ENCODE results near the gene KIF19. TPM values are rescaled to one million over a fixed set of nuclear protein-coding genes. Genes with fewer than 3 reads are reported as not detected.
"Not testable (repeated sequence)": the region's sequence is repeated elsewhere in the genome, so short reads cannot be mapped to it uniquely, and the experiment has no call there.

KIF19 gene
- total RNA-seq, 2 experiments from 2014 or later, result 0.81 to 1.1 TPM

DNA sequence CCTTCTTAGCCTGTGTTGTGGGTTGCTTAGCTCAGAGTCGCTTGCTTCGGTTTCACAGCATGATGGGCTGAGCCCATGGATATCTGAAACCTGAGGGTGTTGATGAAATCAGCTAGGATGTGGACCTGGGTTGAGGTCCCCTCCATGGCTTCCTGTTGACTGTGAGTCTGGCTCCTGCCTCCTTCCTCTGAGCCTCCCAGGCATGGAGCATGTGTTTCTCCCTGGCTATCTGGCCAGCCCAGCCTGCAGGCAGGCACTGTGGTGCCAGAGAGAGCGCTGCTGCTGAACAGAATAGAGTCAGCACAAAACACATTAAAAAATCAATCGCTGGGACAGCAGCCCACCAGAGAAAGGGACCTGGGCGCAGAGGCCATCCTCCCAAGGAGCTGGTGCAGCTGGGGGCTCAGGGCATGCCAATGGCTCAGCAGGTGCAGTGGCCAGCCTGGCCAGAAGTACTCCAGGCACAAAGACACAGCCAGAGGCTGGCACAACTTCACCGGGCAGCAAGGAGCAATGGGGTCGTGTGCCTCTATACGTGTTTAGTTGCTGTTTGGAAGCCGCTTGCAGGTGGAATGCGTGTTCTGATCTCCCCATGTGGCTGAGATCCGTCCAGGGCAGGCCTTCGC lies 77.6 kb downstream of the KIF19 start:
- no peaks in the 10 kb centered on the region for H3K27me3 ChIP-seq (ENCODE audit: control insufficient read depth in 1 of 2, insufficient read depth in 2 of 2, low read length in 2 of 2)
- CTCF ChIA-PET, result no interaction called here
- Mint-ChIP-seq H3K27ac (no peak overlapping the region), H3K4me1 (ENCODE audit: low read depth) (no peaks in the 10 kb centered on the region), H3K9me3 (no peaks in the 10 kb centered on the region), H3K36me3 (ENCODE audit: low read depth) (no peaks in the 10 kb centered on the region), H3K27me3 (peaks cover 4% of the 10 kb centered on the region), H3K4me3 (no peak overlapping the region)
- TF ChIP-seq, protein P1, sequence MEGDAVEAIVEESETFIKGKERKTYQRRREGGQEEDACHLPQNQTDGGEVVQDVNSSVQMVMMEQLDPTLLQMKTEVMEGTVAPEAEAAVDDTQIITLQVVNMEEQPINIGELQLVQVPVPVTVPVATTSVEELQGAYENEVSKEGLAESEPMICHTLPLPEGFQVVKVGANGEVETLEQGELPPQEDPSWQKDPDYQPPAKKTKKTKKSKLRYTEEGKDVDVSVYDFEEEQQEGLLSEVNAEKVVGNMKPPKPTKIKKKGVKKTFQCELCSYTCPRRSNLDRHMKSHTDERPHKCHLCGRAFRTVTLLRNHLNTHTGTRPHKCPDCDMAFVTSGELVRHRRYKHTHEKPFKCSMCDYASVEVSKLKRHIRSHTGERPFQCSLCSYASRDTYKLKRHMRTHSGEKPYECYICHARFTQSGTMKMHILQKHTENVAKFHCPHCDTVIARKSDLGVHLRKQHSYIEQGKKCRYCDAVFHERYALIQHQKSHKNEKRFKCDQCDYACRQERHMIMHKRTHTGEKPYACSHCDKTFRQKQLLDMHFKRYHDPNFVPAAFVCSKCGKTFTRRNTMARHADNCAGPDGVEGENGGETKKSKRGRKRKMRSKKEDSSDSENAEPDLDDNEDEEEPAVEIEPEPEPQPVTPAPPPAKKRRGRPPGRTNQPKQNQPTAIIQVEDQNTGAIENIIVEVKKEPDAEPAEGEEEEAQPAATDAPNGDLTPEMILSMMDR (IDR thresholded peaks at IDR 0.05), result no peak
- no peak overlapping the region for H3K4me3 ChIP-seq (ENCODE audit: low read length)
- ATAC-seq (ENCODE audit: poor library complexity) (no peak), DNase-seq (no peak)
- POLR2A ChIA-PET, result interaction anchor here (0.6 kb wide), 1 partner anchor 10 kb away, joined by 3 read pairs; no protein-coding TSS in a partner anchor
- H3K36me3 ChIP-seq (ENCODE audit: insufficient read depth, low read length), result no peaks in the 10 kb centered on the region
- intact Hi-C loops (cut with DNase I, micrococcal nuclease), result no loop called here
- no peaks in the 10 kb centered on the region for H3K4me1 ChIP-seq (ENCODE audit: insufficient read depth, low read length)
- H3K27ac ChIP-seq (ENCODE audit: low read depth in 1 of 2, low read length in 2 of 2), result no peak overlapping the region
- H3K9me3 ChIP-seq (ENCODE audit: control insufficient read depth in 1 of 2, insufficient read depth in 1 of 2, low read length in 2 of 2), result no peaks in the 10 kb centered on the region

DNA sequence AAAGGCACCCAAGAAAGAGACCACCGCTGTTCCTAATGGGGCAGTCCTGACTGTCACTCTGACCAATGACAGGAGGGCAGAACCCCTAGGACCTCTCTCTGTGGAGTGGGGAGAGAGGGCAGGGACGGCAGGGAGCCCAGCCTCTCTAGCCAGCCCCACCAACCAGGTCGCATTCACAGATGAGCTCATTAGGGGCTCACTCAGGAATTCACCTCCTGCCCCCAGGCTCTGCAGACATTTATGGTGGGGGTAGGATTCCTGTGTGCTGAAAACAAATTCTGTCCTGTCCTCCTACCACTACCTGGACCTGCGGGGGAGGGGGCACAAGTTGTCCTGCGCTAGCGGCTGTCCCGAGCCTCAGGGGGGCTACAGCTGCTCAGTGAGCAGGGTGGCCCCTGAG lies 78.2 kb downstream of the KIF19 start:
- H3K27me3 ChIP-seq (ENCODE audit: control insufficient read depth in 1 of 2, insufficient read depth in 2 of 2, low read length in 2 of 2), result no peaks in the 10 kb centered on the region
- H3K4me3 ChIP-seq (ENCODE audit: low read length), result no peak overlapping the region
- H3K4me3 Mint-ChIP-seq, result no peak overlapping the region
- intact Hi-C loops (cut with DNase I, micrococcal nuclease), result no loop called here
- H3K27ac Mint-ChIP-seq, result no peak overlapping the region
- H3K9me3 Mint-ChIP-seq, result no peaks in the 10 kb centered on the region
- ChIA-PET POLR2A (no interaction called here), CTCF (no interaction called here)
- DNase-seq, result no peak
- TF ChIP-seq, protein P1 (IDR thresholded peaks at IDR 0.05), result no peak
- no peaks in the 10 kb centered on the region for H3K4me1 ChIP-seq (ENCODE audit: insufficient read depth, low read length)
- no peaks in the 10 kb centered on the region for H3K9me3 ChIP-seq (ENCODE audit: control insufficient read depth in 1 of 2, insufficient read depth in 1 of 2, low read length in 2 of 2)
- no peak for ATAC-seq (ENCODE audit: poor library complexity)
- H3K27ac ChIP-seq (ENCODE audit: low read depth in 1 of 2, low read length in 2 of 2), result no peak overlapping the region
- H3K36me3 Mint-ChIP-seq (ENCODE audit: low read depth), result no peaks in the 10 kb centered on the region
- H3K36me3 ChIP-seq (ENCODE audit: insufficient read depth, low read length), result no peaks in the 10 kb centered on the region
- peaks cover 4% of the 10 kb centered on the region for H3K27me3 Mint-ChIP-seq
- H3K4me1 Mint-ChIP-seq (ENCODE audit: low read depth), result no peaks in the 10 kb centered on the region

DNA sequence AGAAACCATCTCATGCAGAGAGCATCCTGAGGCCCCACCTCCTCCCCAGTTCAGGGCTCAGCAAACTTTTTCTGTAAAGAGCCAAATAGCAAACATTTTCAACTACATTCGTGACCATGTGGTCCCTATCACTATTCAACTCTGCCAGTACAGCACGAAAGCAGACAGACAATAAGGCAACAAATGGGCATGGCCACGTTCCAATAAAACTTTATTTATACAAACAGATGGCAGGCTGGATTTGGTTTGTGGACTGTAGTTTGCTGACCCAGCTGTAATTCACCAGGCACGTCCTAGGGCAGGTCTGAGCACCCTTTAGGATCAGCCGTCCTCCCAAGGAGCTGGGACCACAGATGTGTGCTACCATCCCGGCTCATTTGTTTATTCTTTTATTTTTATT lies 78.8 kb downstream of the KIF19 start:
- Histone ChIP-seq H3K27me3 (ENCODE audit: control insufficient read depth in 1 of 2, insufficient read depth in 2 of 2, low read length in 2 of 2) (no peaks in the 10 kb centered on the region), H3K4me3 (ENCODE audit: low read length) (no peak overlapping the region), H3K4me1 (ENCODE audit: insufficient read depth, low read length) (no peaks in the 10 kb centered on the region), H3K36me3 (ENCODE audit: insufficient read depth, low read length) (no peaks in the 10 kb centered on the region), H3K27ac (ENCODE audit: low read depth in 1 of 2, low read length in 2 of 2) (no peak overlapping the region), H3K9me3 (ENCODE audit: control insufficient read depth in 1 of 2, insufficient read depth in 1 of 2, low read length in 2 of 2) (no peaks in the 10 kb centered on the region)
- intact Hi-C loops (cut with DNase I, micrococcal nuclease), result no loop called here
- H3K27ac Mint-ChIP-seq, result no peak overlapping the region
- no peak overlapping the region for H3K4me3 Mint-ChIP-seq
- ATAC-seq (ENCODE audit: poor library complexity) (no peak), DNase-seq (no peak)
- ChIA-PET POLR2A (no interaction called here), CTCF (no interaction called here)
- no peaks in the 10 kb centered on the region for H3K4me1 Mint-ChIP-seq (ENCODE audit: low read depth)
- peaks cover 4% of the 10 kb centered on the region for H3K27me3 Mint-ChIP-seq
- TF ChIP-seq, protein P1 (IDR thresholded peaks at IDR 0.05), result no peak
- H3K9me3 Mint-ChIP-seq, result no peaks in the 10 kb centered on the region
- no peaks in the 10 kb centered on the region for H3K36me3 Mint-ChIP-seq (ENCODE audit: low read depth)

DNA sequence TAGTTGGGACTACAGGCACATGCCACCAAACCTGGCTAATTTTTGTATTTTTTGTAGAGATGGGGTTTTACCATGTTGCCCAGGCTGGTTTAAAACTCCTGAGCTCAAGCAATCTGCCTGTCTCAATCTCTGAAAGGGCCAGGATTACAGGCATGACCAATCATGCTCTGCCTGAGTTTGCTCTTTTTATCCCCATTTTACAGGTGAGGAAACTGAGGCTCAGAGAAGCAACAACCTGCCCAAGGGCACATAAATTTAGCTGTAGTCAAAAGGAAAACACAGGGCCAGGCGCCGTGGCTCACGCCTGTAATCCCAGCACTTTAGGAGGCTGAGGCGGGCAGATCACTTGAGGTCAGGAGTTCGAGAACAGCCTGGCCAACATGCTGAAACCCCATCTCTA lies 79.3 kb downstream of the KIF19 start:
- H3K27me3 Mint-ChIP-seq; H3K4me1 ChIP-seq (ENCODE audit: insufficient read depth, low read length); POLR2A ChIA-PET; H3K36me3 ChIP-seq (ENCODE audit: insufficient read depth, low read length); H3K4me3 ChIP-seq (ENCODE audit: low read length); H3K4me1 Mint-ChIP-seq (ENCODE audit: low read depth); H3K4me3 Mint-ChIP-seq; H3K27me3 ChIP-seq (ENCODE audit: control insufficient read depth in 1 of 2, insufficient read depth in 2 of 2, low read length in 2 of 2); H3K27ac Mint-ChIP-seq; H3K9me3 ChIP-seq (ENCODE audit: control insufficient read depth in 1 of 2, insufficient read depth in 1 of 2, low read length in 2 of 2); DNase-seq; H3K9me3 Mint-ChIP-seq; H3K36me3 Mint-ChIP-seq (ENCODE audit: low read depth); H3K27ac ChIP-seq (ENCODE audit: low read depth in 1 of 2, low read length in 2 of 2); intact Hi-C loops (cut with DNase I, micrococcal nuclease); CTCF ChIA-PET; ATAC-seq (ENCODE audit: poor library complexity): not testable (repeated sequence)
